K562 (cell line): ENCODE measurements around the gene FAM180B. TPM values are rescaled to one million over a fixed set of nuclear protein-coding genes. Genes with fewer than 3 reads are reported as not detected.
A peak's percentile ranks its signal among the peaks of the same experiment; 100 is the strongest.

Source experiments
- DPF2 ChIP-seq: fragments of 450-650 bp; IDR thresholded peaks from 2 replicates; pipeline ENCODE4 v1.6.1; 2016
- MED1 ChIP-seq: sonication (generic); formaldehyde crosslinking; IDR thresholded peaks from 2 replicates; pipeline ENCODE4 v1.8.1; 2023; ENCODE audit warnings: missing genetic modification reagents, borderline replicate concordance
- MYC ChIP-seq, 2 experiments: fragments of 250-450 bp in 1 of 2; sonication (Bioruptor Pico) in 1 of 2; IDR thresholded peaks; 2 replicates each; pipeline versions ENCODE4 v1.5.1 to v1.6.1; 2012 to 2021; ENCODE audit warnings: low read depth in 2 of 2, borderline replicate concordance in 1 of 2, improper control_type of control experiment in 1 of 2, low read length in 1 of 2, mild to moderate bottlenecking in 1 of 2, moderate library complexity in 1 of 2
- RHOXF2B ChIP-seq: fragments of 250-450 bp; sonication (Bioruptor Pico); conservative IDR thresholded peaks from 2 replicates; pipeline ENCODE4 v1.5.1; 2021
- STAT5B ChIP-seq: fragments of 250-450 bp; sonication (Bioruptor Pico); IDR thresholded peaks from 2 replicates; pipeline ENCODE4 v1.8.0; 2021; ENCODE audit warnings: mild to moderate bottlenecking, inconsistent platforms
- TEAD1 ChIP-seq, 2 experiments: fragments of 450-650 bp in 1 of 2; sonication (generic) in 1 of 2; formaldehyde crosslinking; IDR thresholded peaks; 2 replicates each; pipeline versions ENCODE4 v1.4.0 to v1.8.0; 2020 to 2022; ENCODE audit warnings: mild to moderate bottlenecking in 2 of 2, missing genetic modification reagents in 1 of 2
- ZNF134 ChIP-seq: fragments of 250-450 bp; sonication (Bioruptor Pico); conservative IDR thresholded peaks from 2 replicates; pipeline ENCODE4 v1.4.0; 2020
- ZNF165 ChIP-seq: fragments of 250-450 bp; sonication (Bioruptor Pico); IDR thresholded peaks from 2 replicates; pipeline ENCODE4 v1.4.0; 2020; ENCODE audit warnings: borderline replicate concordance
- ZNF184 ChIP-seq: sonication (generic); formaldehyde crosslinking; IDR thresholded peaks from 2 replicates; pipeline ENCODE4 v1.5.0; 2020; ENCODE audit warnings: missing genetic modification reagents
- ZNF408 ChIP-seq: fragments of 250-450 bp; sonication (Bioruptor Pico); IDR thresholded peaks from 2 replicates; pipeline ENCODE4 v1.4.0; 2020; ENCODE audit warnings: low read depth, mild to moderate bottlenecking, moderate library complexity
- ZNF436 ChIP-seq: fragments of 250-450, 450-650 bp; sonication (Bioruptor Pico); formaldehyde crosslinking; IDR thresholded peaks from 2 replicates; pipeline ENCODE4 v1.7.0; 2020; ENCODE audit warnings: mild to moderate bottlenecking
- ZNF507 ChIP-seq: conservative IDR thresholded peaks from 2 replicates; pipeline ENCODE4 v1.6.1; 2017; ENCODE audit warnings: missing genetic modification characterization, missing compliant biosample characterization
- ZNF586 ChIP-seq: fragments of 450-650 bp; formaldehyde crosslinking; conservative IDR thresholded peaks from 2 replicates; pipeline ENCODE4 v1.4.0; 2020; ENCODE audit warnings: mild to moderate bottlenecking, moderate library complexity
- polyA plus RNA-seq, 8 experiments: library from polyadenylated mRNA; depleted of rRNA in 4 of 8; stranded (reverse) in 5 of 8; unstranded in 3 of 8; fragments of >200 nt; fragmentation: Nextera tagmentation in 2 of 8; fragmentation: Illumina TruSeq in 1 of 8; extraction: Ambion mirVana in 2 of 8; extraction: Trizol in 1 of 8; gene quantifications; 2 replicates each; pipeline versions ENCODE4 v1.2.1 to v1.2.3, GENCODE V29; 2011 to 2014; ENCODE audit warnings: inconsistent platforms in 1 of 8, missing spikeins in 1 of 8
- total RNA-seq, 7 experiments: library from RNA; depleted of rRNA in 6 of 7; stranded (reverse); fragments of >200 nt in 6 of 7; fragmentation: Illumina TruSeq in 2 of 7; extraction: Trizol in 2 of 7; gene quantifications; 2 replicates each; pipeline versions ENCODE4 v1.2.1 to v1.2.3, GENCODE V29; 2011 to 2021; ENCODE audit warnings: low replicate concordance in 1 of 7
- TF ChIP-seq, protein P1 (sequence below): sonication (generic); formaldehyde crosslinking; IDR thresholded peaks from 2 replicates; pipeline ENCODE4 v1.8.0; 2022; ENCODE audit warnings: mild to moderate bottlenecking, missing genetic modification reagents, borderline replicate concordance
- TF ChIP-seq, protein P2 (sequence below), 2 experiments: fragments of 450-650 bp in 1 of 2; sonication (generic) in 1 of 2; formaldehyde crosslinking in 1 of 2; IDR thresholded peaks in 1 of 2; conservative IDR thresholded peaks in 1 of 2; 2 replicates each; pipeline versions ENCODE4 v1.6.1 to v1.8.1; 2016 to 2023; ENCODE audit warnings: mild to moderate bottlenecking in 2 of 2, moderate library complexity in 2 of 2, inconsistent platforms in 1 of 2, missing genetic modification reagents in 1 of 2
- TF ChIP-seq, protein P3 (sequence below): fragments of 450-650 bp; conservative IDR thresholded peaks from 2 replicates; pipeline ENCODE4 v1.6.1; 2016; ENCODE audit warnings: missing genetic modification characterization, low read depth, mild to moderate bottlenecking, missing compliant biosample characterization, moderate library complexity
- TF ChIP-seq, protein P4 (sequence below): fragments of 250-450 bp; sonication (Bioruptor Pico); IDR thresholded peaks from 2 replicates; pipeline ENCODE4 v1.5.0; 2020; ENCODE audit warnings: mild to moderate bottlenecking, borderline replicate concordance
- TF ChIP-seq, protein P5 (sequence below): fragments of 250-450 bp; sonication (Bioruptor Pico); IDR thresholded peaks from 2 replicates; pipeline ENCODE4 v1.8.0; 2022; ENCODE audit warnings: moderate library complexity, mild to moderate bottlenecking, inconsistent platforms
- TF ChIP-seq, protein P6 (sequence below): fragments of 250-450 bp; sonication (Bioruptor Pico); IDR thresholded peaks from 2 replicates; pipeline ENCODE4 v1.6.1; 2021; ENCODE audit warnings: mild to moderate bottlenecking

FAM180B gene
- total and polyA plus RNA-seq, 9 of the 15 experiments (the other 6 are each of a cell fraction or from before 2014, with no cell fraction given), result 0.05 to 0.14 TPM; not detected in 7

DNA sequence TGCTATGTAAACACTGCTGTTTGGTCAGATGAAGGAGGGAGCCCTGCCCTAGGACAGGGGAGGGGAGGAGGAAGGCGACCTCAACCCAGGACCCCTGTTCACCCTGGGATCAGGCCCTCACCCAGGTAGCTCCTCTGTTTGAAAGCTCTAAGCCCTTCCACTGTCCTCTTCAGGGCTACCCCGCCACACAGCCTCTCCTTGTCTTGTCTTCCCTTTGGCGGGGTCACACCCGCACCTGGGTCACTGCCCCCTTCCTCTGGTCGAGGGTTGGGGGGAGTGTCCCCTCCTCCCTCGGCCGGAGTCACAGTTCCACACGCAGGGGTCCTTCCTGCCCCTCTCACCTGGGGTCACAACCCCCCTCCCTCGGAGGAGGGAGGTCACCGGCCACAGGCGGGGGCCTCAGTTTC, 21.5 kb upstream of the FAM180B start (continued):
- TF ChIP-seq, protein P1, sequence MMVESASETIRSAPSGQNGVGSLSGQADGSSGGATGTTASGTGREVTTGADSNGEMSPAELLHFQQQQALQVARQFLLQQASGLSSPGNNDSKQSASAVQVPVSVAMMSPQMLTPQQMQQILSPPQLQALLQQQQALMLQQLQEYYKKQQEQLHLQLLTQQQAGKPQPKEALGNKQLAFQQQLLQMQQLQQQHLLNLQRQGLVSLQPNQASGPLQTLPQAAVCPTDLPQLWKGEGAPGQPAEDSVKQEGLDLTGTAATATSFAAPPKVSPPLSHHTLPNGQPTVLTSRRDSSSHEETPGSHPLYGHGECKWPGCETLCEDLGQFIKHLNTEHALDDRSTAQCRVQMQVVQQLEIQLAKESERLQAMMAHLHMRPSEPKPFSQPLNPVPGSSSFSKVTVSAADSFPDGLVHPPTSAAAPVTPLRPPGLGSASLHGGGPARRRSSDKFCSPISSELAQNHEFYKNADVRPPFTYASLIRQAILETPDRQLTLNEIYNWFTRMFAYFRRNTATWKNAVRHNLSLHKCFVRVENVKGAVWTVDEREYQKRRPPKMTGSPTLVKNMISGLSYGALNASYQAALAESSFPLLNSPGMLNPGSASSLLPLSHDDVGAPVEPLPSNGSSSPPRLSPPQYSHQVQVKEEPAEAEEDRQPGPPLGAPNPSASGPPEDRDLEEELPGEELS (CRISPR knock-in tag), result no peak
- TF ChIP-seq, protein P2, sequence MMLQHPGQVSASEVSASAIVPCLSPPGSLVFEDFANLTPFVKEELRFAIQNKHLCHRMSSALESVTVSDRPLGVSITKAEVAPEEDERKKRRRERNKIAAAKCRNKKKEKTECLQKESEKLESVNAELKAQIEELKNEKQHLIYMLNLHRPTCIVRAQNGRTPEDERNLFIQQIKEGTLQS (IDR thresholded peaks at IDR 0.05), result no peak
- TF ChIP-seq, protein P2 (CRISPR knock-in tag; conservative IDR thresholded peaks at IDR 0.05), result no peak
- TF ChIP-seq ZNF408 (CRISPR knock-in tag) (no peak), ZNF134 (no peak), TEAD1 (CRISPR knock-in tag; IDR thresholded peaks at IDR 0.05) (no peak), ZNF184 (CRISPR knock-in tag) (no peak), MYC (IDR thresholded peaks at IDR 0.05; ENCODE audit: low read depth, low read length) (no peak), MYC (CRISPR knock-in tag; IDR thresholded peaks at IDR 0.05; ENCODE audit: borderline replicate concordance, low read depth) (peak; percentile 85; the same call in 1 of the 2 replicates), ZNF165 (CRISPR knock-in tag) (no peak), ZNF436 (CRISPR knock-in tag) (no peak), MED1 (CRISPR knock-in tag) (no peak), ZNF507 (no peak), ZNF586 (CRISPR knock-in tag) (no peak), DPF2 (0 out of 2 replicates have a peak, but pooled peaks have one; percentile 17), STAT5B (CRISPR knock-in tag) (no peak), RHOXF2B (CRISPR knock-in tag) (no peak)
- TF ChIP-seq, protein P3, sequence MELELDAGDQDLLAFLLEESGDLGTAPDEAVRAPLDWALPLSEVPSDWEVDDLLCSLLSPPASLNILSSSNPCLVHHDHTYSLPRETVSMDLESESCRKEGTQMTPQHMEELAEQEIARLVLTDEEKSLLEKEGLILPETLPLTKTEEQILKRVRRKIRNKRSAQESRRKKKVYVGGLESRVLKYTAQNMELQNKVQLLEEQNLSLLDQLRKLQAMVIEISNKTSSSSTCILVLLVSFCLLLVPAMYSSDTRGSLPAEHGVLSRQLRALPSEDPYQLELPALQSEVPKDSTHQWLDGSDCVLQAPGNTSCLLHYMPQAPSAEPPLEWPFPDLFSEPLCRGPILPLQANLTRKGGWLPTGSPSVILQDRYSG (tag), result 0 out of 2 replicates have a peak, but pooled peaks have one; percentile 31
- TF ChIP-seq, protein P4, sequence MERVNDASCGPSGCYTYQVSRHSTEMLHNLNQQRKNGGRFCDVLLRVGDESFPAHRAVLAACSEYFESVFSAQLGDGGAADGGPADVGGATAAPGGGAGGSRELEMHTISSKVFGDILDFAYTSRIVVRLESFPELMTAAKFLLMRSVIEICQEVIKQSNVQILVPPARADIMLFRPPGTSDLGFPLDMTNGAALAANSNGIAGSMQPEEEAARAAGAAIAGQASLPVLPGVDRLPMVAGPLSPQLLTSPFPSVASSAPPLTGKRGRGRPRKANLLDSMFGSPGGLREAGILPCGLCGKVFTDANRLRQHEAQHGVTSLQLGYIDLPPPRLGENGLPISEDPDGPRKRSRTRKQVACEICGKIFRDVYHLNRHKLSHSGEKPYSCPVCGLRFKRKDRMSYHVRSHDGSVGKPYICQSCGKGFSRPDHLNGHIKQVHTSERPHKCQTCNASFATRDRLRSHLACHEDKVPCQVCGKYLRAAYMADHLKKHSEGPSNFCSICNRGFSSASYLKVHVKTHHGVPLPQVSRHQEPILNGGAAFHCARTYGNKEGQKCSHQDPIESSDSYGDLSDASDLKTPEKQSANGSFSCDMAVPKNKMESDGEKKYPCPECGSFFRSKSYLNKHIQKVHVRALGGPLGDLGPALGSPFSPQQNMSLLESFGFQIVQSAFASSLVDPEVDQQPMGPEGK, result no peak
- TF ChIP-seq, protein P5, sequence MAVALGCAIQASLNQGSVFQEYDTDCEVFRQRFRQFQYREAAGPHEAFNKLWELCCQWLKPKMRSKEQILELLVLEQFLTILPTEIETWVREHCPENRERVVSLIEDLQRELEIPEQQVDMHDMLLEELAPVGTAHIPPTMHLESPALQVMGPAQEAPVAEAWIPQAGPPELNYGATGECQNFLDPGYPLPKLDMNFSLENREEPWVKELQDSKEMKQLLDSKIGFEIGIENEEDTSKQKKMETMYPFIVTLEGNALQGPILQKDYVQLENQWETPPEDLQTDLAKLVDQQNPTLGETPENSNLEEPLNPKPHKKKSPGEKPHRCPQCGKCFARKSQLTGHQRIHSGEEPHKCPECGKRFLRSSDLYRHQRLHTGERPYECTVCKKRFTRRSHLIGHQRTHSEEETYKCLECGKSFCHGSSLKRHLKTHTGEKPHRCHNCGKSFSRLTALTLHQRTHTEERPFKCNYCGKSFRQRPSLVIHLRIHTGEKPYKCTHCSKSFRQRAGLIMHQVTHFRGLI (CRISPR knock-in tag), result no peak
- TF ChIP-seq, protein P6, sequence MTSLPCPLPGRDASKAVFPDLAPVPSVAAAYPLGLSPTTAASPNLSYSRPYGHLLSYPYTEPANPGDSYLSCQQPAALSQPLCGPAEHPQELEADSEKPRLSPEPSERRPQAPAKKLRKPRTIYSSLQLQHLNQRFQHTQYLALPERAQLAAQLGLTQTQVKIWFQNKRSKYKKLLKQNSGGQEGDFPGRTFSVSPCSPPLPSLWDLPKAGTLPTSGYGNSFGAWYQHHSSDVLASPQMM (CRISPR knock-in tag), result no peak
